ENCODE measurements around the gene SMCO4.

DNA sequence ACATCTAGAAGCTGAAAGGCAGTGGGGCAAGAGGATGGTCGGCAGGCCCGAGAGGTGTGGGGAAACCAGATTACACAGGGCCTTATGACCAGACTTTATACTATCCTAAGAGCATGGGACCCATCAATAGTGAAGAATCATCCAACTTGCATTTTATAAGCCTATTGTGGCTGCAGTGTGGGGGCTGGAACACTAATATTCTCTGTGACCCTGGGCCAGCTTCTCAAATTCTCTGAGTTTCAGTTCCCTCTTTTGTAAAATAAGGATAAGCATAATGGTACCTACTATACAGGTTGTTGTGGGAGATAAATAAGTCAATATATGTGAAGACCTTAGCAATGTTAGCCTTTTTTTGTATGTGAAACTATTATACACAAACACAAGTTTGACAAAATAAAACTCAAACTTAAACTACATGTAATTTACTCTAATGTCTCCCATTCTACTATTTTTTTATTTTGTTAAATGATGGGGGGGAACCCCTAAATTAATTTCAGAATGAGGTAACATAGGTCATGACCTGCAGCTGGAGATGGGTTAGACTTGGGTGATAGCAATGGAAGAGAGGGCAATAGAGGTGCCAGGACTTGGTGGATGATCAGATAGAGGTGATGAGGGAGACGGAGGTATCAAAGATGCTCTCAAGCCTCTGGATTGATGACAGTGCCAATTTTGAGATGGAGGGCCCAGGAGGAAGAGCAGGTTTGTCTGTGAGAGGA, 30.1 kb downstream of the SMCO4 start:
- TF ChIP-seq CTCF (IDR thresholded peaks at IDR 0.05 in 4 of 5, conservative IDR thresholded peaks at IDR 0.05 in 1 of 5) (no peak), POLR2A (IDR thresholded peaks at IDR 0.05) (no peak)
